MM.1S (cell line): Measurements from ENCODE around the gene LTB4R.
A peak's percentile ranks its signal among the peaks of the same experiment; 100 is the strongest.

Experiments
- DNase-seq: peaks from one replicate; pipeline ENCODE4 v3.0.0-alpha.2; 2015
- H2AFZ ChIP-seq: fragments of 300-600 bp; sonication (generic); 2 replicates; pipeline ENCODE4 v1.6.0; 2016; ENCODE audit warnings: antibody characterized with exemption, low read length
- H3F3A ChIP-seq: fragments of 300-600 bp; sonication (generic); 2 replicates; pipeline ENCODE4 v1.6.1; 2016; ENCODE audit warnings: mild to moderate bottlenecking, antibody characterized with exemption, low read length, moderate library complexity, mixed read lengths; ENCODE audit not compliant: insufficient read depth
- H3K27ac ChIP-seq: fragments of 300-600 bp; sonication (generic); 2 replicates; pipeline ENCODE4 v1.5.1; 2016; ENCODE audit warnings: mild to moderate bottlenecking, low read length
- H3K27me3 ChIP-seq: fragments of 300-600 bp; sonication (generic); replicated peaks from 2 replicates; pipeline ENCODE4 v1.6.0; 2016; ENCODE audit warnings: low read length; ENCODE audit not compliant: insufficient read depth
- H3K36me3 ChIP-seq: fragments of 300-600 bp; sonication (generic); replicated peaks from 2 replicates; pipeline ENCODE4 v1.6.1; 2016; ENCODE audit warnings: mild to moderate bottlenecking, low read length, mixed read lengths; ENCODE audit not compliant: insufficient read depth
- H3K4me1 ChIP-seq: fragments of 300-600 bp; sonication (generic); 2 replicates; pipeline ENCODE4 v1.6.1; 2016; ENCODE audit warnings: low read length, mixed read lengths
- H3K4me2 ChIP-seq: fragments of 300-600 bp; sonication (generic); 2 replicates; pipeline ENCODE4 v1.6.0; 2016; ENCODE audit warnings: low read depth, low read length
- H3K4me3 ChIP-seq: fragments of 300-600 bp; sonication (generic); 2 replicates; pipeline ENCODE4 v1.5.1; 2016; ENCODE audit warnings: low read length, mixed read lengths
- H3K79me2 ChIP-seq: fragments of 300-600 bp; sonication (generic); 2 replicates; pipeline ENCODE4 v1.6.1; 2016; ENCODE audit warnings: mixed run types, low read length, mixed read lengths
- H3K9ac ChIP-seq: fragments of 300-600 bp; sonication (generic); 2 replicates; pipeline ENCODE4 v1.6.1; 2016; ENCODE audit warnings: low read length, mixed read lengths
- H3K9me2 ChIP-seq: fragments of 300-600 bp; sonication (generic); replicated peaks from 2 replicates; pipeline ENCODE4 v1.6.1; 2016; ENCODE audit warnings: mild to moderate bottlenecking, low read length, mixed read lengths; ENCODE audit not compliant: insufficient read depth
- H3K9me3 ChIP-seq: fragments of 300-600 bp; sonication (generic); replicated peaks from 2 replicates; pipeline ENCODE4 v1.6.1; 2016; ENCODE audit warnings: mild to moderate bottlenecking, low read length, mixed read lengths; ENCODE audit not compliant: insufficient read depth
- H4K20me1 ChIP-seq: fragments of 300-600 bp; sonication (generic); 2 replicates; pipeline ENCODE4 v1.6.1; 2016; ENCODE audit warnings: mild to moderate bottlenecking, low read length, moderate library complexity, mixed read lengths; ENCODE audit not compliant: insufficient read depth
- CTCF ChIP-seq: fragments of 300-600 bp; sonication (generic); IDR thresholded peaks from 2 replicates; pipeline ENCODE4 v1.5.1; 2016; ENCODE audit warnings: antibody characterized with exemption, low read length, mixed read lengths
- EZH2 ChIP-seq: fragments of 300-600 bp; sonication (generic); optimal IDR thresholded peaks from 2 replicates; pipeline ENCODE3; 2017; ENCODE audit warnings: low read depth, mild to moderate bottlenecking, antibody characterized with exemption, low read length, mixed read lengths
- EZH2phosphoT487 ChIP-seq: fragments of 300-600 bp; sonication (generic); IDR thresholded peaks from 2 replicates; pipeline ENCODE4 v1.6.1; 2018; ENCODE audit warnings: antibody characterized with exemption, low read length

Gene LTB4R

GRCh38 chr14:24271834-24272263 is 39.5 kb upstream of the LTB4R start:
- Histone ChIP-seq H3K9ac (peak overlapping the region; percentile 54; the same call in 1 of the 2 replicates), H4K20me1 (no peaks in the 10 kb centered on the region), H3K36me3 (no peaks in the 10 kb centered on the region), H3K9me2 (no peaks in the 10 kb centered on the region), H3F3A (0 out of 2 replicates have a peak, but pooled peaks cover 6% of the 10 kb centered on the region), H2AFZ (peak overlapping the region; percentile 53; the same call in 1 of the 2 replicates), H3K27ac (peak overlapping the region; percentile 73), H3K4me2 (peak overlapping the region; percentile 65; the same call in 1 of the 2 replicates), H3K27me3 (no peaks in the 10 kb centered on the region), H3K4me3 (peak overlapping the region; percentile 37; the same call in 1 of the 2 replicates), H3K9me3 (no peaks in the 10 kb centered on the region), H3K4me1 (peaks cover 19% of the 10 kb centered on the region), H3K79me2 (0 out of 2 replicates have a peak, but pooled peaks cover 5% of the 10 kb centered on the region)
- TF ChIP-seq EZH2phosphoT487 (no peak), EZH2 (no peak), CTCF (no peak)
- DNase-seq = no peak

GRCh38 chr14:24272467-24272866 is 38.8 kb upstream of the LTB4R start:
- Histone ChIP-seq H3K27me3 (no peaks in the 10 kb centered on the region), H3K4me3 (no peak overlapping the region), H3K36me3 (no peaks in the 10 kb centered on the region), H2AFZ (no peak overlapping the region), H3F3A (0 out of 2 replicates have a peak, but pooled peaks cover 6% of the 10 kb centered on the region), H3K4me2 (0 out of 2 replicates have a peak overlapping the region, but pooled peaks have one; percentile 65), H4K20me1 (no peaks in the 10 kb centered on the region), H3K9ac (no peak overlapping the region; the same call in 1 of the 2 replicates), H3K4me1 (peaks cover 19% of the 10 kb centered on the region), H3K9me3 (no peaks in the 10 kb centered on the region), H3K79me2 (0 out of 2 replicates have a peak, but pooled peaks cover 5% of the 10 kb centered on the region), H3K27ac (no peak overlapping the region), H3K9me2 (no peaks in the 10 kb centered on the region)
- DNase-seq = no peak
- TF ChIP-seq EZH2 (no peak), CTCF (no peak), EZH2phosphoT487 (no peak)

GRCh38 chr14:24273422-24273998 is 37.8 kb upstream of the LTB4R start:
- no peaks in the 10 kb centered on the region for H3K9me3 ChIP-seq
- 0 out of 2 replicates have a peak, but pooled peaks cover 5% of the 10 kb centered on the region for H3K79me2 ChIP-seq
- H2AFZ ChIP-seq = 0 out of 2 replicates have a peak overlapping the region, but pooled peaks have one; percentile 31
- H4K20me1 ChIP-seq = no peaks in the 10 kb centered on the region
- no peak for DNase-seq
- TF ChIP-seq CTCF (peak; percentile 17; the same call in 1 of the 2 replicates), EZH2 (no peak)
- H3K9me2 ChIP-seq = no peaks in the 10 kb centered on the region
- H3K27ac ChIP-seq = peak overlapping the region; percentile 68
- no peaks in the 10 kb centered on the region for H3K27me3 ChIP-seq
- H3K9ac ChIP-seq = peak overlapping the region; percentile 16; the same call in 1 of the 2 replicates
- H3K4me1 ChIP-seq = peaks cover 19% of the 10 kb centered on the region
- H3K4me2 ChIP-seq = peak overlapping the region; percentile 29; the same call in 1 of the 2 replicates
- no peak overlapping the region for H3K4me3 ChIP-seq
- H3K36me3 ChIP-seq = no peaks in the 10 kb centered on the region
- H3F3A ChIP-seq = 0 out of 2 replicates have a peak, but pooled peaks cover 6% of the 10 kb centered on the region
